H9 (cell line): ENCODE results near the gene CD2AP. TPM values are rescaled to one million over a fixed set of nuclear protein-coding genes. Genes with fewer than 3 reads are reported as not detected.

ENCODE experiments used
- DNase-seq: peaks from one replicate; pipeline ENCODE4 v3.0.0-alpha.2; 2017
- H2AFZ ChIP-seq: one replicate; pipeline ENCODE4 v1.6.1; 2013; ENCODE audit warnings: mild to moderate bottlenecking, low read length, control low read depth, moderate library complexity
- H2AK5ac ChIP-seq: 2 replicates; pipeline ENCODE4 v1.6.1; 2013; ENCODE audit warnings: low read length, control low read depth, mixed read lengths; ENCODE audit not compliant: insufficient read length
- H2BK120ac ChIP-seq: one replicate; pipeline ENCODE4 v1.6.1; 2013; ENCODE audit warnings: low read depth, mild to moderate bottlenecking, low read length, control low read depth, inconsistent platforms; ENCODE audit not compliant: poor library complexity, severe bottlenecking
- H2BK12ac ChIP-seq: 2 replicates; pipeline ENCODE4 v1.6.1; 2013; ENCODE audit warnings: low read length, control low read depth, mixed read lengths, low read depth; ENCODE audit not compliant: insufficient read length
- H2BK15ac ChIP-seq: 2 replicates; pipeline ENCODE4 v1.6.1; 2013; ENCODE audit warnings: low read depth, low read length, control low read depth
- H2BK20ac ChIP-seq: one replicate; pipeline ENCODE4 v1.6.1; 2013; ENCODE audit warnings: low read depth, mild to moderate bottlenecking, low read length, control low read depth, inconsistent platforms; ENCODE audit not compliant: poor library complexity, severe bottlenecking
- H2BK5ac ChIP-seq: 2 replicates; pipeline ENCODE4 v1.6.1; 2013; ENCODE audit warnings: low read length, control low read depth, mixed read lengths; ENCODE audit not compliant: insufficient read length
- H3K14ac ChIP-seq: 2 replicates; pipeline ENCODE4 v1.6.1; 2013; ENCODE audit warnings: low read length, control low read depth; ENCODE audit not compliant: insufficient read depth
- H3K18ac ChIP-seq: 2 replicates; pipeline ENCODE4 v1.6.1; 2013; ENCODE audit warnings: low read depth, mild to moderate bottlenecking, mixed read lengths, low read length, control low read depth; ENCODE audit not compliant: insufficient read length
- H3K23ac ChIP-seq: 2 replicates; pipeline ENCODE4 v1.6.1; 2013; ENCODE audit warnings: low read length, control low read depth, mixed read lengths, low read depth; ENCODE audit not compliant: insufficient read length
- H3K23me2 ChIP-seq: 2 replicates; pipeline ENCODE4 v1.6.1; 2013; ENCODE audit warnings: low read depth, mild to moderate bottlenecking, mixed read lengths, low read length, control low read depth; ENCODE audit not compliant: insufficient read length, poor library complexity, severe bottlenecking
- H3K27ac ChIP-seq: 2 replicates; pipeline ENCODE4 v1.5.1; 2013; ENCODE audit warnings: low read length, control low read depth, mixed read lengths, low read depth; ENCODE audit not compliant: insufficient read length
- H3K27me3 ChIP-seq: 2 replicates; pipeline ENCODE4 v1.6.1; 2013; ENCODE audit warnings: low read length, control low read depth, inconsistent platforms; ENCODE audit not compliant: insufficient read depth
- H3K4ac ChIP-seq: 2 replicates; pipeline ENCODE4 v1.6.1; 2013; ENCODE audit warnings: low read depth, mild to moderate bottlenecking, control low read depth, inconsistent platforms, low read length, moderate library complexity
- H3K4me1 ChIP-seq: 2 replicates; pipeline ENCODE4 v1.6.1; 2013; ENCODE audit warnings: low read length, control low read depth, inconsistent platforms; ENCODE audit not compliant: insufficient read depth
- H3K4me2 ChIP-seq: 2 replicates; pipeline ENCODE4 v1.6.1; 2013; ENCODE audit warnings: low read length, control low read depth, mixed read lengths; ENCODE audit not compliant: insufficient read length, insufficient read depth
- H3K56ac ChIP-seq: 2 replicates; pipeline ENCODE4 v1.6.1; 2013; ENCODE audit warnings: low read depth, mild to moderate bottlenecking, mixed read lengths, low read length, control low read depth; ENCODE audit not compliant: insufficient read length
- H3K79me1 ChIP-seq: 2 replicates; pipeline ENCODE4 v1.6.1; 2013; ENCODE audit warnings: low read depth, mild to moderate bottlenecking, moderate library complexity, low read length, control low read depth, inconsistent platforms; ENCODE audit not compliant: insufficient read depth, poor library complexity, severe bottlenecking
- H3K79me2 ChIP-seq: 2 replicates; pipeline ENCODE4 v1.6.1; 2013; ENCODE audit warnings: low read length, control low read depth, inconsistent platforms; ENCODE audit not compliant: insufficient read depth
- H3K9ac ChIP-seq: 2 replicates; pipeline ENCODE4 v1.6.1; 2013; ENCODE audit warnings: low read length, control low read depth, mixed read lengths; ENCODE audit not compliant: insufficient read length; ENCODE audit errors: extremely low read depth
- H3K9me3 ChIP-seq: one replicate; pipeline ENCODE4 v1.6.1; 2013; ENCODE audit warnings: low read depth, low read length, inconsistent platforms; ENCODE audit not compliant: control insufficient read depth
- H3T11ph ChIP-seq: one replicate; pipeline ENCODE4 v1.6.1; 2013; ENCODE audit warnings: mild to moderate bottlenecking, low read length, control low read depth, inconsistent platforms
- H4K20me1 ChIP-seq: one replicate; pipeline ENCODE4 v1.6.1; 2013; ENCODE audit not compliant: control insufficient read depth, insufficient read length, insufficient read depth
- H4K5ac ChIP-seq: 2 replicates; pipeline ENCODE4 v1.6.1; 2013; ENCODE audit warnings: low read depth, mild to moderate bottlenecking, mixed read lengths, low read length, control low read depth; ENCODE audit not compliant: insufficient read length
- H4K8ac ChIP-seq: replicated peaks from 2 replicates; pipeline ENCODE4 v1.6.1; 2013; ENCODE audit warnings: low read length, control low read depth, mixed read lengths, low read depth; ENCODE audit not compliant: insufficient read length
- H4K91ac ChIP-seq: 2 replicates; pipeline ENCODE4 v1.6.1; 2013; ENCODE audit warnings: low read depth, mild to moderate bottlenecking, moderate library complexity, mixed read lengths, low read length, control low read depth; ENCODE audit not compliant: insufficient read length
- H3K27ac Mint-ChIP-seq, 3 experiments: 2 replicates in 2 of 3; 3 replicates in 1 of 3; pipeline ENCODE4 v1.8.0; 2020 to 2021; ENCODE audit warnings: mixed read lengths in 3 of 3, mild to moderate bottlenecking in 1 of 3, moderate library complexity in 1 of 3
- H3K27me3 Mint-ChIP-seq: 2 replicates; pipeline ENCODE4 v1.8.0; 2021; ENCODE audit warnings: low read depth, mild to moderate bottlenecking, moderate library complexity, mixed read lengths
- H3K36me3 Mint-ChIP-seq, 3 experiments: 2 replicates in 2 of 3; 3 replicates in 1 of 3; pipeline ENCODE4 v1.8.0; 2020 to 2021; ENCODE audit warnings: low read depth in 3 of 3, mixed read lengths in 3 of 3; ENCODE audit not compliant: insufficient read depth in 1 of 3
- H3K4me1 Mint-ChIP-seq, 2 experiments: 2 replicates each; pipeline ENCODE4 v1.8.0; 2020; ENCODE audit warnings: mixed read lengths in 2 of 2
- H3K4me3 Mint-ChIP-seq, 2 experiments: 2 replicates in 1 of 2; 3 replicates in 1 of 2; pipeline ENCODE4 v1.8.0; 2020 to 2021; ENCODE audit warnings: mild to moderate bottlenecking in 2 of 2, mixed read lengths in 2 of 2, moderate library complexity in 1 of 2
- H3K9me3 Mint-ChIP-seq, 2 experiments: 2 replicates in 1 of 2; 3 replicates in 1 of 2; pipeline ENCODE4 v1.8.0; 2020; ENCODE audit warnings: mild to moderate bottlenecking in 2 of 2, mixed read lengths in 2 of 2, moderate library complexity in 1 of 2
- CTCF ChIP-seq: fragments of 200-600 bp; sonication (generic); conservative IDR thresholded peaks from 3 replicates; pipeline ENCODE4 v1.8.0; 2021; ENCODE audit warnings: antibody characterized with exemption, mild to moderate bottlenecking
- WGBS: extraction: QIAGEN DNeasy Blood & Tissue Kit; methylation state at CpG from one replicate; pipeline ENCODE4 v1.1.7; 2013; ENCODE audit warnings: missing lambda C conversion rate, low lambda C conversion rate, mixed read lengths; ENCODE audit not compliant: insufficient read length; ENCODE audit errors: extremely low coverage; 5-methylcytosine and 5-hydroxymethylcytosine counted together
- total RNA-seq: library from RNA; stranded (reverse); gene quantifications from 2 replicates; pipeline ENCODE4 v1.2.1, GENCODE V29; 2021

The CD2AP gene
- total RNA-seq, 1 experiment from 2014 or later = 50.1 TPM

GRCh38 chr6:47435254-47435612 is 42.4 kb upstream of the CD2AP start:
- no peak overlapping the region for H3K4me3 Mint-ChIP-seq
- H3K27me3 Mint-ChIP-seq = no peaks in the 10 kb centered on the region
- Histone ChIP-seq H2BK5ac (no peak overlapping the region), H2BK120ac (no peak overlapping the region), H3K4ac (no peak overlapping the region), H3K23ac (no peak overlapping the region), H2BK15ac (no peak overlapping the region), H3K18ac (no peak overlapping the region), H3K9ac (no peak overlapping the region), H3K27ac (no peak overlapping the region), H3K79me1 (no peaks in the 10 kb centered on the region), H4K8ac (no peak overlapping the region), H2AK5ac (no peak overlapping the region), H4K5ac (no peak overlapping the region), H3K79me2 (no peaks in the 10 kb centered on the region), H3K4me2 (no peak overlapping the region), H4K20me1 (no peaks in the 10 kb centered on the region), H3K27me3 (no peaks in the 10 kb centered on the region), H3K14ac (no peak overlapping the region), H3K9me3 (no peaks in the 10 kb centered on the region), H3K4me1 (no peaks in the 10 kb centered on the region), H4K91ac (no peak overlapping the region), H2BK20ac (no peak overlapping the region), H3T11ph (no peak overlapping the region), H3K56ac (no peak overlapping the region), H2BK12ac (no peak overlapping the region), H2AFZ (no peak overlapping the region), H3K23me2 (no peaks in the 10 kb centered on the region)
- peaks cover 5 to 10% of the 10 kb centered on the region in 2 experiments; a peak in 3 of 5 replicates for H3K9me3 Mint-ChIP-seq
- no peak for DNase-seq
- TF ChIP-seq CTCF = no peak
- peaks cover 6 to 7% (median 7%) of the 10 kb centered on the region in 3 experiments; a peak in 5 of 7 replicates for H3K36me3 Mint-ChIP-seq
- no CpG with 5 or more reads among the region's 2 CpGs for whole genome bisulfite sequencing
- no peak overlapping the region for H3K27ac Mint-ChIP-seq
- peaks cover 0 to 5% of the 10 kb centered on the region in 2 experiments; a peak in 2 of 4 replicates for H3K4me1 Mint-ChIP-seq
